GM19043 (cell line): ENCODE measurements around the gene ZNF511.
A peak's percentile ranks its signal among the peaks of the same experiment; 100 is the strongest.
"Not testable (repeated sequence)": the region's sequence is repeated elsewhere in the genome, so short reads cannot be mapped to it uniquely, and the experiment has no call there.

Experiments used
- ATAC-seq: cut with Tn5 transposase; IDR thresholded peaks from one replicate; pipeline ENCODE4 v1.9.1; 2021; ENCODE audit warnings: low read depth; ENCODE audit not compliant: unreplicated experiment

The ZNF511 gene

GRCh38 chr10:133308421-133309099 is at the start of gene ZNF511, which contains the start of gene TUBGCP2:
Gene ZNF511, plus strand, starts transcription at chr10:133308914. Its CDS starts 30 bp downstream, at chr10:133308944.
Gene TUBGCP2, minus strand, starts transcription at chr10:133308872. Its CDS starts 5,931 bp downstream, at chr10:133302941.
- ATAC-seq, result peak; percentile 80

- no peak for ATAC-seq
Observed at GRCh38 chr10:133259602-133259989, 49.1 kb upstream of the ZNF511 start.

GRCh38 chr10:133260895-133261725 is 47.6 kb upstream of the ZNF511 start:
- peak; percentile 40 for ATAC-seq

- ATAC-seq, result peak; percentile 41
Observed at GRCh38 chr10:133261726-133262325, 46.9 kb upstream of the ZNF511 start.

- ATAC-seq, result no peak
Observed at GRCh38 chr10:133262696-133263095, 46.0 kb upstream of the ZNF511 start.

- no peak for ATAC-seq
Observed at GRCh38 chr10:133263674-133264073, 45.0 kb upstream of the ZNF511 start.

GRCh38 chr10:133264461-133264860 is 44.3 kb upstream of the ZNF511 start:
- ATAC-seq, result no peak

- not testable (repeated sequence) for ATAC-seq
Observed at GRCh38 chr10:133265052-133265451, 43.7 kb upstream of the ZNF511 start.

GRCh38 chr10:133266056-133266795 is 42.5 kb upstream of the ZNF511 start:
- ATAC-seq, result no peak

GRCh38 chr10:133267293-133267692 is 41.4 kb upstream of the ZNF511 start:
- no peak for ATAC-seq

GRCh38 chr10:133267829-133268228 is 40.9 kb upstream of the ZNF511 start:
- ATAC-seq, result no peak

GRCh38 chr10:133268532-133268931 is 40.2 kb upstream of the ZNF511 start:
- ATAC-seq, result no peak

- ATAC-seq, result no peak
Observed at GRCh38 chr10:133269367-133269766, 39.3 kb upstream of the ZNF511 start.

- ATAC-seq, result no peak
Observed at GRCh38 chr10:133270204-133270603, 38.5 kb upstream of the ZNF511 start.

- ATAC-seq, result no peak
Observed at GRCh38 chr10:133270773-133271297, 37.9 kb upstream of the ZNF511 start.

GRCh38 chr10:133271521-133272300 is 37.0 kb upstream of the ZNF511 start:
- no peak for ATAC-seq

GRCh38 chr10:133272301-133272963 is 36.3 kb upstream of the ZNF511 start:
- no peak for ATAC-seq

GRCh38 chr10:133272964-133273420 is 35.7 kb upstream of the ZNF511 start:
- ATAC-seq, result no peak

- ATAC-seq, result no peak
Observed at GRCh38 chr10:133273534-133274143, 35.1 kb upstream of the ZNF511 start.
